KG1 (cell line): ENCODE data around the gene CISD2.
"Not testable (repeated sequence)": the region's sequence is repeated elsewhere in the genome, so short reads cannot be mapped to it uniquely, and the experiment has no call there.

ENCODE experiments used
- DNase-seq: peaks from one replicate; lab custom pipeline; 2025; lab: John Stamatoyannopoulos, UW

Gene CISD2

DNA sequence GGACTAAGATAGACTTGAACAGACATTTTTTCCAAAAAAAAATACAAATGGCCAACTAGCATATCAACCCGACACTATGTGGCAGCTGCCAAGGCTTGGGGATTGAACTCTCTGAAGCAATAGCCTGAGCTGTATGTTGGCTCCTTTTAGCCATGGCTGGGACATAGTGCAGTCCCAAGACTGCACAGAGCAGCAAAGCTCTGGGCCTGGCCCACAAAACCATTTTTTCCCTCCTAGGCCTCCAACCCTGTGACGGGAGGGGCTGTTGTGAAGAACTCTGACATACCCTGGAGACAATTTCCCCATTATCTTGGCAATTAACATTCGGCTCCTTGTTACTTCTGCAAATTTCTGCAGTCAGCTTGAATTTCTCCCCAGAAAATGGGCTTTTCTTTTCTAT is 50.1 kb downstream of the CISD2 start:
- no peak for DNase-seq

DNA sequence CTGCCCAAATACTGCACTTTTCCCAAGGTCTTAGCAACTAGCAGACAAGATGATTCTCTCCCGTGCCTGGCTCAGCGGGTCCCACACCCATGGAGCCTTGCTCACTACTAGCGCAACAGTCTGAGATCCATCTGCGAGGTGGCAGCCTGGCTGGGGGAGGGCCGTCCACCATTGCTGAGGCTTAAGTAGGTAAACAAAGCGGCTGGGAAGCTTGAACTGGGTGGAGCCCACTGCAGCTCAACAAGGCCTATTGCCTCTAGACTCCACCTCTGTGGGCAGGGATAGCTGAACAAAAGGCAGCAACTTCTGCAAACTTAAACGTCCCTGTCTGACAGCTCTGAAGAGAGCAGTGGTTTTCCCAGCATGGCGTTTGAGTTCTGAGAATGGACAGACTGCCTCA is 50.9 kb downstream of the CISD2 start:
- DNase-seq = not testable (repeated sequence)

DNA sequence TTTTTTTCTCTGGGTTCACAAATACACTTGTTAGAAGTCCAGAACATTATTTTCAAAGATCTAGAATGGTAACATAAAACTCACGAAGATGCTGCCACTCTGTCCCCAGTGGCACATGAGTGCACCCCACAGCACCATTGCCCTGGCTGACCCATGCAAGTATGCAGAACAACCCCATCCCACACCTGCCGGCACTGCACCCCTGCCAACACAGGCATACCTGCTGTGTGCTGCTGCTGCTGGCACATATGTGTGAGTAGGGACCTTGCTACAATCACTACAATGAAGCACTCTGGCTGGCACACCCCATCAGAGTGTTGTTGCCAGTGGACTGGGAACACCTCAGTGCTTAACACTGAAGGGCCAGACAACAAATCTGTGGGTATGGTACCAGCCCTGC is 66.9 kb downstream of the CISD2 start:
- DNase-seq = no peak

DNA sequence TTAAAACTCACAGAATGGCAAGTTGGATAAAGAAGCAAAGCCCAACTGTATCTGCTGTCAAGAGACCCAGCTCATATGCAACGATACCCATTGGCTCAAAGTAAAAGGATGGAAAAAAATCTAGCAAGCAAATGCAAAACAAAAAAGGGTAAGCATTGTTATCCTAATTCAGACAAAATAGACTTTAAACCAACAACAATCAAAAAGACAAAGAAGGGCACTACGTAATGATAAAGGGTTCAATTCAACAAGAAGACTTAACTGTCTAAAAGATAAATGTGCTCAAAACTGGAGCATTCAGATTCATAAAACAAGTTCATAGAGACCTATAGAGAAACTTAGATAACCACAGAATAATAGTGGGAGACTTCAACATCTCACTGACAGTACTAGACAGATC is 69.3 kb downstream of the CISD2 start:
- not testable (repeated sequence) for DNase-seq
